Measurements from ENCODE around the gene PHACTR1.

- no peak for TF ChIP-seq EZH2 (IDR thresholded peaks at IDR 0.05; ENCODE audit: borderline replicate concordance, low read depth, low read length, poor library complexity, severe bottlenecking)
- TF ChIP-seq, protein P1, sequence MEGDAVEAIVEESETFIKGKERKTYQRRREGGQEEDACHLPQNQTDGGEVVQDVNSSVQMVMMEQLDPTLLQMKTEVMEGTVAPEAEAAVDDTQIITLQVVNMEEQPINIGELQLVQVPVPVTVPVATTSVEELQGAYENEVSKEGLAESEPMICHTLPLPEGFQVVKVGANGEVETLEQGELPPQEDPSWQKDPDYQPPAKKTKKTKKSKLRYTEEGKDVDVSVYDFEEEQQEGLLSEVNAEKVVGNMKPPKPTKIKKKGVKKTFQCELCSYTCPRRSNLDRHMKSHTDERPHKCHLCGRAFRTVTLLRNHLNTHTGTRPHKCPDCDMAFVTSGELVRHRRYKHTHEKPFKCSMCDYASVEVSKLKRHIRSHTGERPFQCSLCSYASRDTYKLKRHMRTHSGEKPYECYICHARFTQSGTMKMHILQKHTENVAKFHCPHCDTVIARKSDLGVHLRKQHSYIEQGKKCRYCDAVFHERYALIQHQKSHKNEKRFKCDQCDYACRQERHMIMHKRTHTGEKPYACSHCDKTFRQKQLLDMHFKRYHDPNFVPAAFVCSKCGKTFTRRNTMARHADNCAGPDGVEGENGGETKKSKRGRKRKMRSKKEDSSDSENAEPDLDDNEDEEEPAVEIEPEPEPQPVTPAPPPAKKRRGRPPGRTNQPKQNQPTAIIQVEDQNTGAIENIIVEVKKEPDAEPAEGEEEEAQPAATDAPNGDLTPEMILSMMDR (conservative IDR thresholded peaks at IDR 0.05; ENCODE audit: low read depth, low read length), result no peak
These were observed 341.5 kb downstream of the PHACTR1 start for GRCh38 chr6:13058051-13058450.
